Effector memory CD4-positive, alpha-beta T cell (primary cell): ENCODE measurements around the gene KIF16B.

Source experiments
- DNase-seq, 3 donors: peaks; one replicate each; pipeline ENCODE4 v3.0.0-alpha.2; 2020
- H3K27ac ChIP-seq: 2 replicates; pipeline ENCODE4 v1.7.0; 2013; ENCODE audit warnings: mild to moderate bottlenecking, low read length, moderate library complexity; ENCODE audit not compliant: insufficient read depth, poor library complexity, severe bottlenecking
- H3K27me3 ChIP-seq: replicated peaks from 2 replicates; pipeline ENCODE4 v1.7.0; 2013; ENCODE audit warnings: mild to moderate bottlenecking, low read length; ENCODE audit not compliant: insufficient read depth, control insufficient read depth, poor library complexity, severe bottlenecking
- H3K36me3 ChIP-seq: 2 replicates; pipeline ENCODE4 v1.7.0; 2013; ENCODE audit warnings: mild to moderate bottlenecking, low read length, moderate library complexity; ENCODE audit not compliant: control insufficient read depth, insufficient read depth
- H3K4me1 ChIP-seq: 2 replicates; pipeline ENCODE4 v1.7.0; 2013; ENCODE audit warnings: low read length, mild to moderate bottlenecking; ENCODE audit not compliant: control insufficient read depth, insufficient read depth, poor library complexity, severe bottlenecking
- H3K4me3 ChIP-seq: 2 replicates; pipeline ENCODE4 v1.7.0; 2013; ENCODE audit warnings: low read length, low read depth, mild to moderate bottlenecking; ENCODE audit not compliant: insufficient read depth, poor library complexity, severe bottlenecking
- H3K9me3 ChIP-seq: 2 replicates; pipeline ENCODE4 v1.7.0; 2013; ENCODE audit warnings: mild to moderate bottlenecking, low read length, moderate library complexity; ENCODE audit not compliant: control insufficient read depth

KIF16B gene

GRCh38 chr20:16490696-16491095, 82.6 kb downstream of the KIF16B start:
- Histone ChIP-seq H3K9me3 (no peaks in the 10 kb centered on the region), H3K4me3 (no peak overlapping the region), H3K27me3 (no peaks in the 10 kb centered on the region), H3K4me1 (no peaks in the 10 kb centered on the region), H3K36me3 (no peaks in the 10 kb centered on the region), H3K27ac (no peak overlapping the region)
- no peak for DNase-seq

- Histone ChIP-seq H3K27ac (no peak overlapping the region), H3K4me1 (no peaks in the 10 kb centered on the region), H3K9me3 (no peaks in the 10 kb centered on the region), H3K27me3 (no peaks in the 10 kb centered on the region), H3K36me3 (no peaks in the 10 kb centered on the region), H3K4me3 (no peak overlapping the region)
- DNase-seq = no peak
These were observed 84.6 kb downstream of the KIF16B start for GRCh38 chr20:16488616-16489015.

DNA sequence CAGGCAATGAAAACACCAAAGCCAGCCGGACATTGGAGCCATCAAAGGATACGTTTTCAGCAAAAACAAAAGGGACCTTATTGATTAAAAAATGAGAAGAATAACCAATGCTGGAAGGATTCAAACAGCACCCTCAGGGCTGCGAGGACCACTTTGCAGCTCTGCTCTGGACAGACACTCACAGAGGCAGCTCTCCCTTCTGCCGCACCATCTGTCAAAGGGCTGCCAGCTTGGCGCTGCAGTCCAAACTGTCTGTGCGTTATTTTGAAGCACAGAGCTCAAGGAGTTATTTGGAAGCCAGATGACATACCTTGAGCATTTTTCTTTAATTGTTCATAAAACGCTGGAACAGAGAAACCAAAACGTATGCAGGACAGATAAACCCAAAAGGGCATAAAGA, 85.2 kb downstream of the KIF16B start:
- H3K27ac ChIP-seq = no peak overlapping the region
- H3K36me3 ChIP-seq = no peaks in the 10 kb centered on the region
- DNase-seq = no peak
- H3K9me3 ChIP-seq = no peaks in the 10 kb centered on the region
- H3K27me3 ChIP-seq = no peaks in the 10 kb centered on the region
- H3K4me1 ChIP-seq = no peaks in the 10 kb centered on the region
- H3K4me3 ChIP-seq = no peak overlapping the region

GRCh38 chr20:16486532-16486931, 86.7 kb downstream of the KIF16B start:
- no peaks in the 10 kb centered on the region for H3K27me3 ChIP-seq

DNA sequence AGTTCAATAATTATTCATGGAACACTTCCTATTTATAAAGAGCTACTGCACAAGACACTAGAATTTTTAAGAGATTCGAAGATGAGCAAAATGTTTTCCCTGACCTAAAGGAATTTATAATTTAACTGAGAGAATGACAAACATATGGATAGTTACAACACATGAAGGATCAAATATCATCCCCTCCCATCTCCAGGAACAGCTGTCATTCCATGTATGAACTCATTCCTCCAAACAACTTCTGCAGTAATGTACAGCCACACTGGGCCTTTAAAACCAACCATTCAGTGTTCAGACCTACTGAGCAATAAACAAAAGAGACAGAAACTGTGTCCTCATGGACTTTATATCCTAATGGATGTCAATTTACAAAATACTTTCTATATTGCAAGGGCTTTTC, 87.8 kb downstream of the KIF16B start:
- no peaks in the 10 kb centered on the region for H3K36me3 ChIP-seq
- no peak overlapping the region for H3K4me3 ChIP-seq
- DNase-seq = no peak
- no peaks in the 10 kb centered on the region for H3K27me3 ChIP-seq
- no peaks in the 10 kb centered on the region for H3K9me3 ChIP-seq
- no peak overlapping the region for H3K27ac ChIP-seq
- no peaks in the 10 kb centered on the region for H3K4me1 ChIP-seq

More at GRCh38 chr20:16486532-16486931, 86.7 kb downstream of the KIF16B start:
- Histone ChIP-seq H3K4me1 (no peaks in the 10 kb centered on the region), H3K9me3 (no peaks in the 10 kb centered on the region), H3K27ac (no peak overlapping the region), H3K36me3 (no peaks in the 10 kb centered on the region), H3K4me3 (no peak overlapping the region)
- DNase-seq = no peak

- Histone ChIP-seq H3K4me3 (no peak overlapping the region), H3K36me3 (no peaks in the 10 kb centered on the region), H3K27me3 (no peaks in the 10 kb centered on the region), H3K27ac (no peak overlapping the region), H3K9me3 (no peaks in the 10 kb centered on the region), H3K4me1 (no peaks in the 10 kb centered on the region)
- DNase-seq = no peak
These were observed 90.2 kb downstream of the KIF16B start for GRCh38 chr20:16483024-16483423.

GRCh38 chr20:16481977-16482376, 91.3 kb downstream of the KIF16B start:
- Histone ChIP-seq H3K9me3 (no peaks in the 10 kb centered on the region), H3K4me3 (no peak overlapping the region), H3K4me1 (no peaks in the 10 kb centered on the region), H3K27me3 (no peaks in the 10 kb centered on the region), H3K36me3 (no peaks in the 10 kb centered on the region), H3K27ac (no peak overlapping the region)
- DNase-seq = no peak

DNA sequence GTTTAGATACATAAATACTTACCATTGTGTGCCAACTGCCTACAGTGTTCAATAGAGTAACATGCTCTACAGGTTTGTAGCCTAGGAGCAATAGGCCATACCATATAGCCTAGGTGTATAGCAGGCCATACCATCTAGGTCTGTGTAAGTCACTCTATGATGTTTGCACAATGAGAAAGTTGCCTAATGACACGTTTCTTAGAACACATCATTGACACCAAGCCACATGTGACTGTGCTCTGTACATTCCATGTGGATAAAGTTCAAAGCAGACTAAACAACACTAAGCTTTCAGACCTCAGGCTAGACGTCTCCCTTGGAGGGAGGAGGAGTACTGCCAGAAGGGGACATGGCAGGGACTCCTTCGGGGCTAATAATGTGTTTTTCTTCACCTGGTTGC, 93.6 kb downstream of the KIF16B start:
- Histone ChIP-seq H3K4me3 (no peak overlapping the region), H3K36me3 (no peaks in the 10 kb centered on the region), H3K9me3 (no peaks in the 10 kb centered on the region), H3K27me3 (no peaks in the 10 kb centered on the region), H3K4me1 (no peaks in the 10 kb centered on the region), H3K27ac (no peak overlapping the region)
- no peak for DNase-seq

GRCh38 chr20:16477632-16478031, 95.6 kb downstream of the KIF16B start:
- Histone ChIP-seq H3K4me1 (no peaks in the 10 kb centered on the region), H3K9me3 (no peaks in the 10 kb centered on the region), H3K27me3 (no peaks in the 10 kb centered on the region), H3K27ac (no peak overlapping the region), H3K4me3 (no peak overlapping the region), H3K36me3 (no peaks in the 10 kb centered on the region)
- DNase-seq = no peak

DNA sequence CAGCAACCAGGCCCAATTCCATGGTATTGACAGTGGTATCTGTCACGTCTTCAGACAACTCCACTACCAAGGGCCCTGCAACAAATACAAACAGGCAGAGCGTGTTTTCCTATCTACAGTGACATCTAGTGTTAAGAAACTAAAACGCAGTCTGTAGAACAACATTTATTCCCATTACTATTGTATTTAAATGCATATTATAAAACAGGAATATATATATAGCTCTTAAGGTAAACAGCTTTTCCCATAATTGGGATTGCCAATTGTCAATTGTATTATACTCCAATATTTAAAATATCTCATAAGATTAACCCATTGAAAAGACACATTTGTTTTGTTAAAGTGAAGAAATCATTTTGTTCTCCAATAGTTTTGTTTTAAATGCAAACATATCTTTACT, 97.2 kb downstream of the KIF16B start:
- Histone ChIP-seq H3K27me3 (no peaks in the 10 kb centered on the region), H3K36me3 (no peaks in the 10 kb centered on the region), H3K4me3 (no peak overlapping the region), H3K4me1 (no peaks in the 10 kb centered on the region), H3K27ac (no peak overlapping the region), H3K9me3 (no peaks in the 10 kb centered on the region)
- DNase-seq = no peak

GRCh38 chr20:16475225-16475624, 98.0 kb downstream of the KIF16B start:
- no peak overlapping the region for H3K27ac ChIP-seq
- no peaks in the 10 kb centered on the region for H3K36me3 ChIP-seq
- H3K27me3 ChIP-seq = no peaks in the 10 kb centered on the region
- no peak overlapping the region for H3K4me3 ChIP-seq
- no peak for DNase-seq
- no peaks in the 10 kb centered on the region for H3K9me3 ChIP-seq
- no peaks in the 10 kb centered on the region for H3K4me1 ChIP-seq
